ENCODE data around the gene CEP350.
"Not testable (repeated sequence)": the region's sequence is repeated elsewhere in the genome, so short reads cannot be mapped to it uniquely, and the experiment has no call there.

The CEP350 gene

GRCh38 chr1:179941454-179941853, 13.2 kb upstream of the CEP350 start:
- FAIRE-seq, result no peak

GRCh38 chr1:179950651-179951050, 4.0 kb upstream of the CEP350 start:
- FAIRE-seq, result no peak

- no peak for FAIRE-seq
Observed at GRCh38 chr1:179951383-179952144, 3.0 kb upstream of the CEP350 start.

- FAIRE-seq, result no peak
Observed at GRCh38 chr1:179952186-179952585, 2.4 kb upstream of the CEP350 start.

- no peak for FAIRE-seq
Observed at GRCh38 chr1:179953974-179954492, 577 bp upstream of the CEP350 start.

- no peak for FAIRE-seq
Observed at GRCh38 chr1:179955287-179955680, 674 bp downstream of the CEP350 start.

GRCh38 chr1:179955731-179956130, 1.1 kb downstream of the CEP350 start:
- no peak for FAIRE-seq

- no peak for FAIRE-seq
Observed at GRCh38 chr1:179958359-179958758, 3.7 kb downstream of the CEP350 start.

- not testable (repeated sequence) for FAIRE-seq
Observed at GRCh38 chr1:179962168-179962567, 7.6 kb downstream of the CEP350 start.

GRCh38 chr1:179966551-179966950, 11.9 kb downstream of the CEP350 start:
- FAIRE-seq, result no peak

- FAIRE-seq, result no peak
Observed at GRCh38 chr1:179968284-179968993, 13.8 kb downstream of the CEP350 start.

- no peak for FAIRE-seq
Observed at GRCh38 chr1:179968994-179969919, 14.6 kb downstream of the CEP350 start.

- no peak for FAIRE-seq
Observed at GRCh38 chr1:179969962-179970361, 15.4 kb downstream of the CEP350 start.

GRCh38 chr1:179971563-179972496, 17.2 kb downstream of the CEP350 start:
- no peak for FAIRE-seq

- FAIRE-seq, result no peak
Observed at GRCh38 chr1:179973198-179974110, 18.8 kb downstream of the CEP350 start.

- FAIRE-seq, result no peak
Observed at GRCh38 chr1:179976970-179977651, 22.5 kb downstream of the CEP350 start.

- no peak for FAIRE-seq
Observed at GRCh38 chr1:179978199-179979079, 23.8 kb downstream of the CEP350 start.

GRCh38 chr1:179984101-179984500, 29.5 kb downstream of the CEP350 start:
- no peak for FAIRE-seq

GRCh38 chr1:179984942-179985341, 30.3 kb downstream of the CEP350 start:
- FAIRE-seq, result no peak

Measured in colon (tissue), 2 donors.